Neuronal stem cell (in vitro differentiated cells): ENCODE data around the gene MRPL23.

Source experiments
- DNase-seq: peaks from one replicate; pipeline ENCODE4 v3.0.0-alpha.2; 2013; ENCODE audit warnings: low spot score
- H2AFZ ChIP-seq: one replicate; pipeline ENCODE4 v1.6.1; 2013; ENCODE audit warnings: mild to moderate bottlenecking, low read length, inconsistent platforms
- H2AK5ac ChIP-seq: 2 replicates; pipeline ENCODE4 v1.6.1; 2013; ENCODE audit warnings: low read depth, mild to moderate bottlenecking, inconsistent platforms, low read length, moderate library complexity, mixed read lengths
- H2BK120ac ChIP-seq: 2 replicates; pipeline ENCODE4 v1.6.1; 2013; ENCODE audit warnings: low read depth, mild to moderate bottlenecking, inconsistent platforms, low read length, moderate library complexity, mixed read lengths
- H2BK12ac ChIP-seq: one replicate; pipeline ENCODE4 v1.6.1; 2013; ENCODE audit warnings: low read length, inconsistent platforms
- H2BK15ac ChIP-seq: 2 replicates; pipeline ENCODE4 v1.6.1; 2013; ENCODE audit warnings: mild to moderate bottlenecking, low read length, inconsistent platforms, mixed read lengths
- H2BK5ac ChIP-seq: one replicate; pipeline ENCODE4 v1.6.1; 2013; ENCODE audit warnings: inconsistent platforms, mild to moderate bottlenecking, low read length, moderate library complexity
- H3K14ac ChIP-seq: one replicate; pipeline ENCODE4 v1.6.1; 2013; ENCODE audit warnings: low read length, inconsistent platforms
- H3K18ac ChIP-seq: 2 replicates; pipeline ENCODE4 v1.6.1; 2013; ENCODE audit warnings: low read length, inconsistent platforms
- H3K23ac ChIP-seq: 2 replicates; pipeline ENCODE4 v1.6.1; 2013; ENCODE audit warnings: low read depth, mild to moderate bottlenecking, mixed read lengths, low read length, inconsistent platforms; ENCODE audit not compliant: poor library complexity
- H3K27ac ChIP-seq: replicated peaks from 3 replicates; pipeline ENCODE4 v1.5.1; 2013; ENCODE audit warnings: low read length, inconsistent platforms
- H3K27me3 ChIP-seq, 3 experiments: 2 replicates each; pipeline ENCODE4 v1.6.1; 2013; ENCODE audit warnings: low read length in 3 of 3, mild to moderate bottlenecking in 2 of 3, inconsistent platforms in 1 of 3, low read depth in 1 of 3, mixed read lengths in 1 of 3, moderate library complexity in 1 of 3; ENCODE audit not compliant: control insufficient read depth in 3 of 3, insufficient read depth in 3 of 3
- H3K36me3 ChIP-seq, 2 donors: replicated peaks in 1 of 2; 2 replicates each; pipeline ENCODE4 v1.6.1; 2013; ENCODE audit warnings: low read length in 2 of 2; ENCODE audit not compliant: control insufficient read depth in 2 of 2, insufficient read depth in 2 of 2
- H3K4ac ChIP-seq: 2 replicates; pipeline ENCODE4 v1.6.1; 2013; ENCODE audit warnings: inconsistent platforms, mild to moderate bottlenecking, low read length, moderate library complexity
- H3K4me1 ChIP-seq, 2 donors: 1 replicate in 1 of 2; 2 replicates in 1 of 2; pipeline ENCODE4 v1.6.1; 2013; ENCODE audit warnings: low read length in 2 of 2, low read depth in 1 of 2; ENCODE audit not compliant: control insufficient read depth in 2 of 2, insufficient read depth in 1 of 2
- H3K4me2 ChIP-seq: one replicate; pipeline ENCODE4 v1.6.1; 2013; ENCODE audit warnings: mild to moderate bottlenecking, low read length, inconsistent platforms; ENCODE audit not compliant: insufficient read depth, poor library complexity, severe bottlenecking
- H3K4me3 ChIP-seq, 2 donors: 2 replicates each; pipeline ENCODE4 v1.5.1; 2013; ENCODE audit warnings: low read length in 2 of 2, mild to moderate bottlenecking in 2 of 2, inconsistent platforms in 1 of 2, moderate library complexity in 1 of 2
- H3K79me1 ChIP-seq: one replicate; pipeline ENCODE4 v1.6.1; 2013; ENCODE audit warnings: low read depth, mild to moderate bottlenecking, inconsistent platforms, low read length, moderate library complexity
- H3K9ac ChIP-seq: one replicate; pipeline ENCODE4 v1.6.1; 2013; ENCODE audit warnings: mild to moderate bottlenecking, low read depth, low read length, inconsistent platforms; ENCODE audit not compliant: poor library complexity
- H3K9me3 ChIP-seq, 2 donors: replicated peaks in 1 of 2; 2 replicates each; pipeline versions ENCODE3 to v1.6.1; 2013; ENCODE audit warnings: low read length in 2 of 2, mild to moderate bottlenecking in 2 of 2, inconsistent platforms in 1 of 2, low read depth in 1 of 2, mixed read lengths in 1 of 2, moderate library complexity in 1 of 2; ENCODE audit not compliant: control insufficient read depth in 2 of 2, insufficient read depth in 1 of 2
- H4K8ac ChIP-seq: one replicate; pipeline ENCODE4 v1.6.1; 2013; ENCODE audit warnings: low read depth, mild to moderate bottlenecking, inconsistent platforms, low read length, moderate library complexity
- H4K91ac ChIP-seq: one replicate; pipeline ENCODE4 v1.6.1; 2013; ENCODE audit warnings: low read length, low read depth, mild to moderate bottlenecking, inconsistent platforms; ENCODE audit not compliant: poor library complexity
- WGBS, 2 donors: extraction: QIAGEN DNeasy Blood & Tissue Kit; methylation state at CpG; one replicate each; pipeline ENCODE4 v1.1.7; 2013; ENCODE audit warnings: missing lambda C conversion rate in 2 of 2, mixed read lengths in 1 of 2; ENCODE audit not compliant: insufficient read length in 2 of 2, insufficient replicate concordance in 1 of 2; ENCODE audit errors: extremely low coverage in 2 of 2; 5-methylcytosine and 5-hydroxymethylcytosine counted together

MRPL23 gene

GRCh38 chr11:1932681-1933080, 14.5 kb upstream of the MRPL23 start:
- Histone ChIP-seq H2BK15ac (no peak overlapping the region), H3K4ac (no peak overlapping the region), H3K18ac (no peak overlapping the region), H3K23ac (no peak overlapping the region), H2BK5ac (no peak overlapping the region), H3K4me3 (no peak overlapping the region), H2BK12ac (no peak overlapping the region), H2AFZ (no peak overlapping the region), H3K4me1 (peaks cover 3 to 4% of the 10 kb centered on the region in 2 donors), H3K4me2 (no peak overlapping the region), H3K9ac (no peak overlapping the region), H3K14ac (no peak overlapping the region), H3K79me1 (no peaks in the 10 kb centered on the region), H3K27ac (no peak overlapping the region), H4K91ac (no peak overlapping the region), H3K9me3 (no peaks in the 10 kb centered on the region), H2BK120ac (no peak overlapping the region), H2AK5ac (no peak overlapping the region), H3K36me3 (no peaks in the 10 kb centered on the region), H3K27me3 (peaks cover 0 to 3% (median 0%) of the 10 kb centered on the region in 3 experiments), H4K8ac (no peak overlapping the region)
- DNase-seq, result no peak
- 100% methylated on average over 1 to 3 of the region's 4 CpGs for WGBS, 2 donors

GRCh38 chr11:1933416-1934334, 13.5 kb upstream of the MRPL23 start:
- H3K4me1 ChIP-seq, result peaks cover 3 to 4% of the 10 kb centered on the region in 2 donors
- no peak overlapping the region for H3K27ac ChIP-seq
- peak overlapping the region; percentile 2 for H2BK15ac ChIP-seq
- no peak overlapping the region for H2BK12ac ChIP-seq
- peak overlapping the region; percentile 38 for H3K9ac ChIP-seq
- H3K9me3 ChIP-seq, result no peaks in the 10 kb centered on the region
- H3K27me3 ChIP-seq, result peaks cover 0 to 6% (median 0%) of the 10 kb centered on the region in 3 experiments
- no peaks in the 10 kb centered on the region for H3K36me3 ChIP-seq
- no peak overlapping the region for H4K8ac ChIP-seq
- H4K91ac ChIP-seq, result no peak overlapping the region
- H2BK120ac ChIP-seq, result no peak overlapping the region
- WGBS, 2 donors, result no CpG with 5 or more reads among the region's 18 CpGs
- peak overlapping the region; percentile 60 for H3K23ac ChIP-seq
- no peak overlapping the region for H3K4ac ChIP-seq
- H3K4me2 ChIP-seq, result no peak overlapping the region
- H2AK5ac ChIP-seq, result peak overlapping the region; percentile 93
- no peaks in the 10 kb centered on the region for H3K79me1 ChIP-seq
- H2AFZ ChIP-seq, result no peak overlapping the region
- peak overlapping the region; percentile 67 for H3K14ac ChIP-seq
- H2BK5ac ChIP-seq, result peak overlapping the region; percentile 11
- H3K18ac ChIP-seq, result peak overlapping the region; percentile 38
- DNase-seq, result no peak
- H3K4me3 ChIP-seq, result no peak overlapping the region

GRCh38 chr11:1934335-1935155, 12.6 kb upstream of the MRPL23 start:
- Histone ChIP-seq H2AFZ (no peak overlapping the region), H2BK12ac (no peak overlapping the region), H3K18ac (no peak overlapping the region), H3K27me3 (peaks cover 0 to 9% (median 0%) of the 10 kb centered on the region in 3 experiments), H4K8ac (no peak overlapping the region), H2BK15ac (no peak overlapping the region), H2BK5ac (peak overlapping the region; percentile 11), H3K4me1 (peaks cover 3 to 4% of the 10 kb centered on the region in 2 donors), H3K27ac (no peak overlapping the region), H3K36me3 (no peaks in the 10 kb centered on the region), H3K4ac (no peak overlapping the region), H2AK5ac (peak overlapping the region; percentile 90), H4K91ac (no peak overlapping the region), H3K79me1 (no peaks in the 10 kb centered on the region), H3K14ac (no peak overlapping the region), H3K9ac (no peak overlapping the region), H3K9me3 (no peaks in the 10 kb centered on the region), H3K23ac (no peak overlapping the region), H3K4me3 (no peak overlapping the region), H3K4me2 (no peak overlapping the region), H2BK120ac (no peak overlapping the region)
- no CpG with 5 or more reads among the region's 24 CpGs for WGBS, 2 donors
- no peak for DNase-seq
